HG02588 (cell line): Measurements from ENCODE around the gene CFAP300.
A peak's percentile ranks its signal among the peaks of the same experiment; 100 is the strongest.

Experiments
- ATAC-seq: cut with Tn5 transposase; IDR thresholded peaks from one replicate; pipeline ENCODE4 v1.9.1; 2021; ENCODE audit warnings: mild to moderate bottlenecking, moderate library complexity; ENCODE audit not compliant: unreplicated experiment

Gene CFAP300

DNA sequence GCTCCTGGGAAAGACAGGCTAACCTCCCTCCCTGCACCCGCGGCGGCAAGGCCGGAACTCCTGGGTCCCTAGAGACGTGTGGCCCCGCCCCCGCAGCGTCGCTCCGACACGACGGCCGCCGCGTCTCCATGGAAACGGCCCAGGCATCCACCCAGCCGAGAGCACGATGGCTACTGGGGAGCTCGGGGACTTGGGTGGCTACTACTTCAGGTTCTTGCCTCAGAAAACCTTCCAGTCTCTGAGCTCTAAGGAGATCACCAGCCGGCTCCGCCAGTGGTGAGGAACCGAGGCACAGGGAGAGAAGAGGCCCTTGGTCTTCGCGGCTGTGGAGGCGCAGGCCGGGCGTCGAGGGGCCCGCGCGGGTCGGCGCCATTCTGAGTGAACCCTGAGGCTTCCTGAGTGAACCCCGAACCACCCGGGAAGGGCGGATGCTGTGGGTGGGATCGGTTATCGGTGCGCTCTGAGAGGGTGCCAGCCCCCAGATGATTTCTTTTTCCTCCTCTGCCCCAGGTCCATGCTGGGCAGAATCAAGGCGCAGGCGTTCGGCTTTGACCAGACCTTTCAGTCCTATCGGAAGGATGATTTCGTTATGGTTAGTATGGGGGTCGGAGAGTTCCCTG is at the start of gene CFAP300:
Gene CFAP300, plus strand, starts transcription at position 133 of the 620 bp plus-strand sequence. Its CDS starts 34 bp downstream, at position 167.
- no peak for ATAC-seq

DNA sequence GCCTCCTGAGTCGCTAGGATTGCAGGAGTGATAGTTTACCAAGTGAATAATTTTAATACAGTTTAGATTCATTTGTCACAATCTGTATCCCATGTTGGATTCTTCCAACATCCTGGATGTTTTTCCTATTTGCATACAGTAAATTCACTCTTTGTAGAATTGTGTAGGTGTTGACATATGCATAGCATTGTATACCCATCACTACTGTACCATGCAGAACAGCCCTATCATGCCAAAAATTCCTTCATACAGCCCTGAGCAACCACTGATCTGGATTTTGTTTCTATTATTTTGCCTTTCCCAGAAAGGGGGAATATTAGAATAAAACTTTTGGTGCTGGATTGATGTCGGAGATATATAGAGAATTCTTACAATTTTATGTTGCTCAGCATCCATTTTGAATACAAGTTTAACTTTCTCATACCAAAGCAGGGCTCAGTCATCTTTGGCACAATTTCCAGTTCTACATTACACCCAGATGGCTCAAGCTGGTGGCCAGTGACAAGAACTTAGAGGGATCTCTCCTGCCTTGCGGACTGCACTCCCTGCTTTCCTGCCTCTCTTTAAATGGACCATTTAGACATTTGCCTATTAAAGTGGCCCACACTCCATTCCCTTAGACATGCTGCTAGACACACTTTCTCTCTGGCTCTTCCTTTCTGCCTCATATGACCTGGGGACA is 45.4 kb upstream of the CFAP300 start:
- ATAC-seq = no peak

DNA sequence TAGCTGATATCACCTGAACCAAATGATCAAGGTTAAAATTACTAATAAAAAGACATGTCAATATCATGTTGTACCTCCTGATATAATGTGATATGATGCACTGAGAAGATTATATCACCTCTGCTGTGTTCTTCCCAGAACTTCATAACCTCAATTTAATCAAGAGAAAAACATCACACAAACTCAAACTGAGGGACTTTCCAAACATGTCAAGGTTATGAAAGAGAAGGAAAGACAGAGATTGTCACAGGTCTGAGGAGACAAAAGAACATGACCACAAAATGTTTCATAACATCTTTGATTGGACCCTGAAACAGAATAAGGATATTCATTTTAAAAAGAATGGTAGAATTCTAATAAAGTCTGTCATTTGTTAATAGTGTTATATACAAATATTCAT is 43.0 kb upstream of the CFAP300 start:
- no peak for ATAC-seq

DNA sequence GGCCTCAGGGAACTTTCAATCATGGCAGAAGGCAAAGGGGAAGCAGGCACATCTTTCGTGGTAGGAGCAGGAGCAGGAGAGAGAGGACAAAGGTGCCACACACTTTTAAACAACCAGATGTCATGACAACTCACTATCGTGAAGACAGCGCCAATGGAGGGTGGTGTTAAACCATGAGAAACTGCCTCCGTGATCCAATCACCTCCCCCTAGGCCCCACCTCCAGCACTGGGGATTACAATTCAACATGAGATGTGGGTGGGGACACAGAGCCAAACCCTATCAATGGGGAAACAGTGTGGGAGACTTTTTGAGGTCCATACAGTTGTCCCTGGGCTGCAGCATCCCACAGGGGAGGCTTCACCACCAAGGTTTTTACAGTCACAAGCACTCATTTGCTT is 41.9 kb upstream of the CFAP300 start:
- no peak for ATAC-seq

- no peak for ATAC-seq
Observed at GRCh38 chr11:102006835-102007566, 40.2 kb upstream of the CFAP300 start.

- peak; percentile 54 for ATAC-seq
Observed at GRCh38 chr11:102007567-102008437, 39.4 kb upstream of the CFAP300 start.

- ATAC-seq = no peak
Observed at GRCh38 chr11:102010776-102011494, 36.3 kb upstream of the CFAP300 start.

GRCh38 chr11:102012946-102013345 is 34.3 kb upstream of the CFAP300 start:
- no peak for ATAC-seq

DNA sequence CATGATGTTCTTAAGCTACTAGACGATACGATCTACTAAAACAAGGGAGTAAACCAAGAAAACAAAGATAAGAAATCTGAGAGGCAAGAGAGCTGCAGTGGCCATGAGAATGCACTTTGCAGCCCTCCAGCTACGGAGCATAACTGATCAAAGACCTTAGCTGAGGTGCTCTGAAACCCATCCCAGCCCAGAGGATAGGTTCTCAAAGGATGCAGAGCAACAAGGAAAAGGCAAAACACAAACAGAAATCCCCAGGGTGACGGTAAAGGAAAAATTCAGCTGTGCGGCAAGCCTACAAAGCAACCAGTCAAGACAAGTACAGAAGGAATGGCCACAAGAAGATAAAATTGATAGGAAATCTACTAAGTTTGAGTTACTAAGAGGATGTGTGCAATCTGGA is 32.5 kb upstream of the CFAP300 start:
- ATAC-seq = no peak

- no peak for ATAC-seq
Observed at GRCh38 chr11:102017026-102017425, 30.2 kb upstream of the CFAP300 start.

DNA sequence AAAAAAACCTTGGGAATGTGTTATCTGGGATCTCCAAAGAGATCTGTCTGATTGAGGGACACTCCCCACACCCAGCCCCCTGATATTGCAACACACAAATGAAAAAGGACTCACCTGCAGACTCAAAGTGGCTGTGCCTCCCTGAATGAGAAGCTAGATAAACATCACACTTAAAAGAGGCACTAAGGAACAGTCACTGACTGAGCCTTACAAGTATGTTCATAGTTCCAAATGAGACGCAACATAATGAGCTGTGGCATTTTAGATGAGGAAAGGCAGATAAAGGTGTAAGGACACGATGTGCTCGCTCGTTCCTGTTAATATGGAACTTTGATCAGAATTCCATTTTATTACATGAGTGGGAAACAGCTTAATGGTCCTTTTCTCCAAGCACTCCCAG is 21.0 kb upstream of the CFAP300 start:
- ATAC-seq = no peak

DNA sequence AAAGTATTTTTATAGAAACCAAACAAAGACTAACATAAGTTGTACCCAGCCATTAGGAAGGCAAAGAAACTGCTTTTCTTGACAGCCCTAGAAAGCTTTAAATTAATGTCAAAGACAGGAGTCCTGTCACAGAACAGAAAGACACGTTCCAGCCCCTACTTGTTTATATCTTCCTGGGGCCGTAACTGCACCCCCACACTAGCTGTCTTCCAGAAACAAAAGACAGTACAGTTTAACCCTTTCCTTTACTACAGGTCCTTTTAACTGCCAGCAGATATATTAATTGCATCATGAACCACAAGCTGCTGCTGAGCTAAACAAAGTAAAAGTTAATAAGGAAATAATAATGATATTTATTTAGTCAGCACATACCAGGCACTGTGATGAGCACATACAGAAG is 20.3 kb upstream of the CFAP300 start:
- no peak for ATAC-seq

- no peak for ATAC-seq
Observed at GRCh38 chr11:102036757-102037156, 10.5 kb upstream of the CFAP300 start.

GRCh38 chr11:102046841-102047240 is 396 bp upstream of the CFAP300 start:
- no peak for ATAC-seq

DNA sequence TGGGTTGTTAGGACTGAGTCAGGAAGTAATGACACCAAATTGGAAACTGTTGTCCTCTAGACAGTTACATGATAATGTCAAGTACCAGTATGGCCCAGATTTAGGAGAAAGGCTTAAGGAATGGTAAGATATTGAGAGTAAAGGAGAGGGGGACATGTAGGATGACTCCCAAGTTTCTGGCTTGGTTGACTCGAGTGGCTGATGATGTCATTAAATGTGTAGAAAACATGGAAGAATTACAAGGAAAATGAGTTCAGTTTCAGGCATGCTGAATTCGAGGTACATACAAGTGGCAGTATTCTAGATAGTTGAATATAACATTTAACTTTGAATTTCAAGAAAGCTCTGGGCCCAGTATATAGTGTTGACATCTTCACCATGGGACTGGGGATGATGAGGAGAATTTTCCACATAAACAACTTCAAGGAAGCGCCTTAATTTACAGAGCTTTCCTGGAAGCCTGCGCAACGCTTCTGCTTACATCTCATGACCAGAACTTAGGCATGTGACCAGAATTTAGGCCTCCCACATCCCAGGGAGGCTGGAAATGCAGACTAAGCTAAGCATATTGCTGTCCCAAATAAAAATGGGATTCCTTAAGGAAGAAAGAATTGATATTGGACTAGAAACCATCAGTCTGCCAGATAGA is 3.8 kb downstream of the CFAP300 start:
- ATAC-seq = no peak

DNA sequence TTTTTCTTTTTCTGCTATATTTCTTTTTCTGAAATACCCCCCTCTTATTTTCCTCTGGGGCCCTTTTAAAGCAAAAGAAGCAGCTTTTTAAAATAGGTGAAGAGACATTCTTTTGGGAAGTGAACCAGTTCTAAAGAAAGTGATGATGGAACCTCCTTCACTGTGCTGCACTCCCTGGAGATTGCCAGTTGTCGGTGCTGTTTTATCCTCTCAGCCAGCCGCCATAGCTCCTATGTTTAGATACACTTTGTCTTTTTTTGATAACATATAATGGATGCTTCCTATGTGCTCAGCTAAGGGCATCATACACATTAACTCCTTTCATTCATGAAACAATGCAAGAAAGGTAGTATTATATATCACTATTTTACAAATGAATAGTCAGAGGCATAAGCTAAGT is 14.0 kb downstream of the CFAP300 start:
- no peak for ATAC-seq

DNA sequence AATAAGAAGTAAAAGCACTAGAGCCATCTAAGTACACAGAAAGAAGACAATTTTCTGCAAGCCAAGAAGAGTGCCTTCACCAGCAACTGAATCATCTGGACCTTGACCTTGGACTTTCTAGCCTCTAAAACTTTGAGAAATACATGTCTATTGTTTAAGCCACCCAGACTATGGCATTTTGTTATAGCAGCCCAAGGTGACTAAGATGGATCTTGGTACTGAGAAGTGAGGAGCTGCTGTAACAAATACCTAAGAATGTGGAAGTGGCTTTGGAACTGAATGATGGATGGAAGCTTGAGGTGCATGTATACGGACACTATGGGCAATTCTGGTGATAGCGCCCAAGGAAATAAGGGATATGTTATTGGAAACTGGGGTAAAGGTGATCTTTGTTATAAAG is 14.9 kb downstream of the CFAP300 start:
- no peak for ATAC-seq

GRCh38 chr11:102064316-102064715 is 17.1 kb downstream of the CFAP300 start:
- ATAC-seq = no peak

DNA sequence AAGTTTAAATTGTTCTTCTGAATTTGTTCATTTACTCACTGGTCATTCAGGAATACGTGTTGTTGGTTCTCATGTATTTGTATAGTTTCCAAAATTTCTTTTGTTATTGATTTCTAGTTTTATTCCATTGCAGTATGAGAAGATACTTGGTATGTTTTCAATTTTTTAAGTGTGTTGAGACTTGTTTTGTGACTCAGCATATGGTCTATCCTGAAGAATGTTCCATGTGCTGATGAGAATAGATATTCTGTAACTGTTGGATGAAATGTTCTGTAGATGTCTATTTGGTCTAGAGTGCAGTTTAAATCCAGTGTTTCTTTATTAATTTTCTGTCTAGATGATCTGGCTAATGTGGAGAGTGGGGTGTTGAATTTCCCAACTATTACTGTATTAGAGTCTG is 23.5 kb downstream of the CFAP300 start:
- no peak for ATAC-seq
